Body of pancreas (tissue), 4 donors: ENCODE data around the gene RHOT1. TPM values are rescaled to one million over a fixed set of nuclear protein-coding genes. Genes with fewer than 3 reads are reported as not detected.
"Not testable (repeated sequence)": the region's sequence is repeated elsewhere in the genome, so short reads cannot be mapped to it uniquely, and the experiment has no call there.

Experiments
- ATAC-seq: fragments of 150-250 bp; one replicate; pipeline ENCODE4 v1.9.1; 2016
- DNase-seq, 4 donors: peaks; one replicate each; pipeline ENCODE4 v3.0.0-alpha.2; 2019
- H3K27ac ChIP-seq, 4 donors: fragments of 200-600 bp; sonication (generic); 1 replicate in 3 of 4; 2 replicates in 1 of 4; pipeline versions ENCODE4 v1.5.1 to v1.6.1; 2016 to 2019; ENCODE audit warnings: mild to moderate bottlenecking in 1 of 4, mixed read lengths in 1 of 4, moderate library complexity in 1 of 4
- H3K27me3 ChIP-seq, 2 donors: fragments of 200-600 bp; sonication (generic); one replicate each; pipeline ENCODE4 v1.6.0; 2016; ENCODE audit warnings: mild to moderate bottlenecking in 1 of 2
- H3K36me3 ChIP-seq, 2 donors: fragments of 200-600 bp; sonication (generic); replicated peaks in 1 of 2; 2 replicates each; pipeline ENCODE4 v1.5.1; 2016; ENCODE audit warnings: low read depth in 2 of 2; ENCODE audit not compliant: insufficient read depth in 1 of 2
- H3K4me1 ChIP-seq: fragments of 200-600 bp; sonication (generic); one replicate; pipeline ENCODE4 v1.6.0; 2016
- H3K4me3 ChIP-seq, 2 donors: fragments of 200-600 bp; sonication (generic); 1 replicate in 1 of 2; 2 replicates in 1 of 2; pipeline ENCODE4 v1.5.1; 2016 to 2019
- H3K9me3 ChIP-seq, 3 donors: fragments of 200-600 bp; sonication (generic); 1 replicate in 2 of 3; 2 replicates in 1 of 3; pipeline ENCODE4 v1.5.1; 2016
- POLR2A ChIP-seq, 3 donors: fragments of 450-650 bp; IDR thresholded peaks; one replicate each; pipeline ENCODE4 v1.6.1; 2016; ENCODE audit warnings: antibody characterized with exemption in 3 of 3, mild to moderate bottlenecking in 2 of 3
- WGBS, 2 donors: methylation state at CpG; one replicate each; pipeline ENCODE4 v1.1.5; 2017; 5-methylcytosine and 5-hydroxymethylcytosine counted together
- intact Hi-C: fragments of 100-400 bp; cut with DNase I; formaldehyde crosslinking; loops from one replicate; pipeline ENCODE4 v1.15.1; 2023
- total RNA-seq, 2 donors: library from RNA; depleted of rRNA; stranded (reverse); fragments of >200 nt; gene quantifications; one replicate each; pipeline ENCODE4 v1.1.0, GENCODE V29; 2016
- TF ChIP-seq, protein P1 (sequence below), 7 experiments: fragments of 450-650 bp in 4 of 7; fragments of 200-600 bp in 3 of 7; sonication (generic) in 3 of 7; IDR thresholded peaks; one replicate each; pipeline ENCODE4 v1.5.1; 2016 to 2019; ENCODE audit warnings: antibody characterized with exemption in 7 of 7

The RHOT1 gene
- total RNA-seq, 2 donors from 2014 or later: 15.2 to 25.4 TPM

DNA sequence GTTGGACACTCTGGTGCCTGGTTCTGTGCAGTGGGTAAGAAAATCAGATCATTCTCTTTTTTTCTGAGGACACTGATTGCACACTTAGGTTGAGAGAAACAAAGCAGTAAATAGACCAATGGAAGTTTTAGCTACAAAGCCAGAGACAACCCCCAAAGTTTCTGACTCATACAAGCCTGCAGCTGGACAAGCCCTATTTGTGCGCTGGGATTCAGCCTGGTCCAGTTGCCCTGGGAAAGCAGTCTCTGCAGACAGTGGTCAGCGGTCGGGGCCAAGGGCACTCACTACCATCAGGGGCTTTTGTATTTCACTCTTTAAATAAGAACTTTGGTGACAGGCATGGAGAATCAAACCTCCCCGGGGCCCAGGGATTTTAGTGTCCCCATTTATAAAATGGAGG, 117.3 kb downstream of the RHOT1 start:
- Histone ChIP-seq H3K4me1 (peaks cover 15% of the 10 kb centered on the region), H3K36me3 (no peaks in the 10 kb centered on the region), H3K4me3 (no peak overlapping the region), H3K9me3 (no peaks in the 10 kb centered on the region), H3K27ac (no peak overlapping the region), H3K27me3 (no peaks in the 10 kb centered on the region)
- intact Hi-C loops: loop anchor here (5.0 kb wide), 1 partner anchor 63 kb away; no protein-coding TSS in a partner anchor
- TF ChIP-seq, protein P1, sequence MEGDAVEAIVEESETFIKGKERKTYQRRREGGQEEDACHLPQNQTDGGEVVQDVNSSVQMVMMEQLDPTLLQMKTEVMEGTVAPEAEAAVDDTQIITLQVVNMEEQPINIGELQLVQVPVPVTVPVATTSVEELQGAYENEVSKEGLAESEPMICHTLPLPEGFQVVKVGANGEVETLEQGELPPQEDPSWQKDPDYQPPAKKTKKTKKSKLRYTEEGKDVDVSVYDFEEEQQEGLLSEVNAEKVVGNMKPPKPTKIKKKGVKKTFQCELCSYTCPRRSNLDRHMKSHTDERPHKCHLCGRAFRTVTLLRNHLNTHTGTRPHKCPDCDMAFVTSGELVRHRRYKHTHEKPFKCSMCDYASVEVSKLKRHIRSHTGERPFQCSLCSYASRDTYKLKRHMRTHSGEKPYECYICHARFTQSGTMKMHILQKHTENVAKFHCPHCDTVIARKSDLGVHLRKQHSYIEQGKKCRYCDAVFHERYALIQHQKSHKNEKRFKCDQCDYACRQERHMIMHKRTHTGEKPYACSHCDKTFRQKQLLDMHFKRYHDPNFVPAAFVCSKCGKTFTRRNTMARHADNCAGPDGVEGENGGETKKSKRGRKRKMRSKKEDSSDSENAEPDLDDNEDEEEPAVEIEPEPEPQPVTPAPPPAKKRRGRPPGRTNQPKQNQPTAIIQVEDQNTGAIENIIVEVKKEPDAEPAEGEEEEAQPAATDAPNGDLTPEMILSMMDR (IDR thresholded peaks at IDR 0.05): no peak
- TF ChIP-seq POLR2A (IDR thresholded peaks at IDR 0.05): no peak
- WGBS, 2 donors: 89% methylated on average over 4 of the region's 4 CpGs
- DNase-seq: no peak
- ATAC-seq: no peak

DNA sequence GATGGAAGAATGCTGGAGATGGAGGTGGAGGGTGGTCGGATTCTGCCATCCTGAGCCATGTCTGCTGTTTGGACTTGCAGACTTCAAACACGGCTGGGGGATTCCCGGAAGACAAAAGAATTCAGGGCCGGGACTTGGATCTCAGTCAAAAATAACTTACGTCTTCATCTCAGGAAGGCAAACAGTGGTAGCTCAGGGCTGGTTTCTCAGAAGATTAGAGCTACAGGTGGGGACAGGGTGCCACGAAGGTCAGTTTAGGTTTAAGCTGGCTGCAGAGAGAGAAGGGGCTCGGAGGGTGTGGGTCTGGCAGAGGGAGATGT, 119.1 kb downstream of the RHOT1 start:
- Histone ChIP-seq H3K4me1 (peaks cover 18% of the 10 kb centered on the region), H3K27ac (no peak overlapping the region), H3K36me3 (no peaks in the 10 kb centered on the region), H3K27me3 (peaks cover 0 to 3% of the 10 kb centered on the region in 2 donors), H3K9me3 (no peaks in the 10 kb centered on the region), H3K4me3 (no peak overlapping the region)
- WGBS, 2 donors: 12 to 13% methylated on average over 7 of the region's 7 CpGs
- no peak for DNase-seq
- no peak for ATAC-seq
- intact Hi-C loops: no loop called here
- TF ChIP-seq, protein P1 (IDR thresholded peaks at IDR 0.05): no peak
- TF ChIP-seq POLR2A (IDR thresholded peaks at IDR 0.05): no peak

DNA sequence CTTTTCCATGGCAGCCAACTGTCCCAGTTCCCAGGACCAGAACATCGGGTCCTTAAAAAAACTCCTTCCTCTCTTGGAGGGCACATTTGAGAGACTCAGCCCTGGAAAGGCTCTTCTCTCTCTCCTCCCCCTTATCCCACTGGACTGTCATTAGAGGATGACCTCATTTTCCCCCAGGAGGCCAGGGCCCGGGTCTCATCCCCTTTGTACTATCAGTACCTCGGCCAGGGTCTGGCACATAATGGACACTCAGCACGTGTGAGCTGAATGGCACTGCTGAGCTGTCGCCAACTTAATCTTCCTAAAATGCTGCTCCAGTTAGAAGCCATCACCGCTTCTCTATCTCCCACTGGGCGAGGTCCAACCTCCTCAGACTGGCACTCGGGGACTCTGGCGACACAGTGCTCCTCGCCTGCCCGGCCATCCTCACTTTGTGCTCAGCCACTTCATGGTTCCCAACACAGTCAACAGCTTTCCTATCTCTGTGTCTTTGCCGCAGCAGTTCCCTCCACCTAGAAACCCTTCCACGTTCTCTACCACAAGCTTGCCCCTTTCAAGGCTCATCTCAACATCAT, 119.7 kb downstream of the RHOT1 start:
- Histone ChIP-seq H3K27me3 (peaks cover 0 to 9% of the 10 kb centered on the region in 2 donors), H3K27ac (no peak overlapping the region), H3K9me3 (no peaks in the 10 kb centered on the region), H3K4me3 (no peak overlapping the region), H3K4me1 (peaks cover 22% of the 10 kb centered on the region), H3K36me3 (no peaks in the 10 kb centered on the region)
- intact Hi-C loops: no loop called here
- WGBS, 2 donors: 73 to 77% methylated on average over 13 of the region's 13 CpGs
- DNase-seq (no peak), ATAC-seq (no peak)
- TF ChIP-seq, protein P1 (IDR thresholded peaks at IDR 0.05): no peak
- no peak for TF ChIP-seq POLR2A (IDR thresholded peaks at IDR 0.05)

DNA sequence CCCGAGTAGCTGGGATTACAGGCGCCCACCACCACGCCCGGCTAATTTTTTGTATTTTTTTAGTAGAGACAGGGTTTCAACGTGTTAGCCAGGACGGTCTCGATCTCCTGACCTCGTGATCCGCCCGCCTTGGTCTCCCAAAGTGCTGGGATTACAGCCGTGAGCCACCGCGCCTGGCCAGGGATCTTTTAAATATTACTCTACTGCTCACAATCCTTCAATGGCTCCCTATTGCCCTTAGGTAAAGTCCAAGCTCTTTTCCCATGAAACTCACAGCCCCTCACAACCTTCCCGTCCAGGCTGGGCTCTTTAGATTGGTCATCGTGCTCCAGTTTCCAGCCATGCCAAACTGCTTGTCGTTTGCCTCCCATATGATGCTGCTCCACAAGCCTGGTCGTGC, 121.2 kb downstream of the RHOT1 start:
- H3K36me3 ChIP-seq, ATAC-seq, H3K9me3 ChIP-seq, H3K27ac ChIP-seq, H3K4me3 ChIP-seq, DNase-seq, intact Hi-C loops: not testable (repeated sequence)
- 91 to 95% methylated on average over 17 of the region's 17 CpGs for WGBS, 2 donors
- Histone ChIP-seq H3K4me1 (peaks cover 25% of the 10 kb centered on the region), H3K27me3 (peaks cover 0 to 11% of the 10 kb centered on the region in 2 donors)

DNA sequence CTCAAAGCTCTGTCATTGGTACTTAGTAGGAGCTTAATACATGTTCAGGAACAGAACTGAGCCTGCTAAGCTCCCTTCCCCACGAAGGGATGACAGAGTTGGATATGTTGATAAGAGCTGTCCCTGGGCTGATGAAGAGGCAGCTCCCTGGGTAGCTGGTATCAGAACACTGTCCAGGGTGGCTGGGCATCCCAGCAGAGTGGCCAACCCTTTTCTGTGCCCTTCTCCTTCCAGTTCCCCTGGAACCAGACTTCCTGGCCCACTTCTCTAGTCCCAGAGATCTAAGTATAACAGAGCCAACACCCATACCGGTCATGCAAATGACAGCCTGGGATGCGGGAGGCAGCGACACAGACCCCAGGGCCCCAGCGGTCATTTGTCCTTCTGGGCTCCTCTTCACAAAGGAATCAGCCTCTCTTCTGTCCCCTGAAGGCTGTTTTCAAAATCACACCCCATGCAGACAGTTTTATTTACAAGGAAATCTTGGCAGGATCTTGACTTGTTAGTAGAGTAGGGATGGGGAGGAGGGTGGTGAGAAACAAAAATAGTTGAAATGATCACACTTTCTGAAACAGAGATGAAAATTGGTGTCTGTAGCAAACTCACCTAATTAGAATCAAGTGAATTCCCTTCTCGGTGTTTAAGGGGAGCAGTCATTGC, 122.0 kb downstream of the RHOT1 start:
- no peaks in the 10 kb centered on the region for H3K9me3 ChIP-seq
- peaks cover 25% of the 10 kb centered on the region for H3K4me1 ChIP-seq
- H3K4me3 ChIP-seq: no peak overlapping the region
- peaks cover 0 to 11% of the 10 kb centered on the region in 2 donors for H3K27me3 ChIP-seq
- no peak for DNase-seq
- intact Hi-C loops: no loop called here
- no peaks in the 10 kb centered on the region for H3K36me3 ChIP-seq
- 50 to 65% methylated on average over 5 to 6 of the region's 6 CpGs for WGBS, 2 donors
- TF ChIP-seq, protein P1 (IDR thresholded peaks at IDR 0.05): no peak
- no peak for TF ChIP-seq POLR2A (IDR thresholded peaks at IDR 0.05)
- no peak overlapping the region for H3K27ac ChIP-seq
- no peak for ATAC-seq
